ENCODE results near the gene SLC1A4.
"Not testable (repeated sequence)": the region's sequence is repeated elsewhere in the genome, so short reads cannot be mapped to it uniquely, and the experiment has no call there.

SLC1A4 gene

GRCh38 chr2:64966017-64966416 is 23.2 kb upstream of the SLC1A4 start:
- DNase-seq (ENCODE audit: low spot score) = no peak

- DNase-seq (ENCODE audit: low spot score) = no peak
Observed at GRCh38 chr2:64966839-64967238, 22.4 kb upstream of the SLC1A4 start.

- no peak for DNase-seq (ENCODE audit: low spot score)
Observed at GRCh38 chr2:64967601-64968000, 21.6 kb upstream of the SLC1A4 start.

GRCh38 chr2:64969086-64969485 is 20.1 kb upstream of the SLC1A4 start:
- not testable (repeated sequence) for DNase-seq (ENCODE audit: low spot score)

- DNase-seq (ENCODE audit: low spot score) = no peak
Observed at GRCh38 chr2:64970495-64970894, 18.7 kb upstream of the SLC1A4 start.

- DNase-seq (ENCODE audit: low spot score) = no peak
Observed at GRCh38 chr2:64972426-64972825, 16.8 kb upstream of the SLC1A4 start.

- no peak for DNase-seq (ENCODE audit: low spot score)
Observed at GRCh38 chr2:64972876-64973275, 16.3 kb upstream of the SLC1A4 start.

- DNase-seq (ENCODE audit: low spot score) = no peak
Observed at GRCh38 chr2:64975232-64975821, 13.9 kb upstream of the SLC1A4 start.

GRCh38 chr2:64976276-64976675 is 12.9 kb upstream of the SLC1A4 start:
- DNase-seq (ENCODE audit: low spot score) = no peak

GRCh38 chr2:64978514-64979268 is 10.5 kb upstream of the SLC1A4 start:
- peak; percentile 17 for DNase-seq (ENCODE audit: low spot score)

- DNase-seq (ENCODE audit: low spot score) = no peak
Observed at GRCh38 chr2:64979744-64980143, 9.5 kb upstream of the SLC1A4 start.

GRCh38 chr2:64980183-64980582 is 9.0 kb upstream of the SLC1A4 start:
- DNase-seq (ENCODE audit: low spot score) = no peak

- DNase-seq (ENCODE audit: low spot score) = no peak
Observed at GRCh38 chr2:64982311-64982857, 6.8 kb upstream of the SLC1A4 start.

- DNase-seq (ENCODE audit: low spot score) = no peak
Observed at GRCh38 chr2:64982932-64983331, 6.3 kb upstream of the SLC1A4 start.

- no peak for DNase-seq (ENCODE audit: low spot score)
Observed at GRCh38 chr2:64985447-64985846, 3.8 kb upstream of the SLC1A4 start.

- peak; percentile 33 for DNase-seq (ENCODE audit: low spot score)
Observed at GRCh38 chr2:64987001-64987955, 1.9 kb upstream of the SLC1A4 start.

GRCh38 chr2:64987956-64988419 is 1.2 kb upstream of the SLC1A4 start:
- DNase-seq (ENCODE audit: low spot score) = no peak

GRCh38 chr2:64988420-64989125 is 626 bp upstream of the SLC1A4 start:
- DNase-seq (ENCODE audit: low spot score) = peak; percentile 69

GRCh38 chr2:64989982-64990614 is 899 bp downstream of the SLC1A4 start:
- peak; percentile 27 for DNase-seq (ENCODE audit: low spot score)

- no peak for DNase-seq (ENCODE audit: low spot score)
Observed at GRCh38 chr2:64990876-64991275, 1.7 kb downstream of the SLC1A4 start.

GRCh38 chr2:64992218-64992617 is 3.0 kb downstream of the SLC1A4 start:
- no peak for DNase-seq (ENCODE audit: low spot score)
